Breast epithelium (tissue), 3 donors: ENCODE results near the gene UQCRH.
A peak's percentile ranks its signal among the peaks of the same experiment; 100 is the strongest.

Source experiments
- POLR2A ChIP-seq: fragments of 450-650 bp; IDR thresholded peaks from one replicate; pipeline ENCODE4 v1.6.1; 2016; ENCODE audit warnings: antibody characterized with exemption, mild to moderate bottlenecking, moderate library complexity
- POLR2AphosphoS5 ChIP-seq, 3 donors: sonication (generic); formaldehyde crosslinking; IDR thresholded peaks; one replicate each; pipeline ENCODE4 v1.6.1; 2017; ENCODE audit warnings: antibody characterized with exemption in 3 of 3
- TF ChIP-seq, protein P1 (sequence below), 3 donors: fragments of 450-650 bp; IDR thresholded peaks; one replicate each; pipeline ENCODE4 v1.5.1; 2016 to 2017; ENCODE audit warnings: antibody characterized with exemption in 3 of 3, mild to moderate bottlenecking in 3 of 3, moderate library complexity in 3 of 3

GRCh38 chr1:46303038-46303871, at the start of gene UQCRH, which contains the start of gene LRRC41:
- TF ChIP-seq, protein P1, sequence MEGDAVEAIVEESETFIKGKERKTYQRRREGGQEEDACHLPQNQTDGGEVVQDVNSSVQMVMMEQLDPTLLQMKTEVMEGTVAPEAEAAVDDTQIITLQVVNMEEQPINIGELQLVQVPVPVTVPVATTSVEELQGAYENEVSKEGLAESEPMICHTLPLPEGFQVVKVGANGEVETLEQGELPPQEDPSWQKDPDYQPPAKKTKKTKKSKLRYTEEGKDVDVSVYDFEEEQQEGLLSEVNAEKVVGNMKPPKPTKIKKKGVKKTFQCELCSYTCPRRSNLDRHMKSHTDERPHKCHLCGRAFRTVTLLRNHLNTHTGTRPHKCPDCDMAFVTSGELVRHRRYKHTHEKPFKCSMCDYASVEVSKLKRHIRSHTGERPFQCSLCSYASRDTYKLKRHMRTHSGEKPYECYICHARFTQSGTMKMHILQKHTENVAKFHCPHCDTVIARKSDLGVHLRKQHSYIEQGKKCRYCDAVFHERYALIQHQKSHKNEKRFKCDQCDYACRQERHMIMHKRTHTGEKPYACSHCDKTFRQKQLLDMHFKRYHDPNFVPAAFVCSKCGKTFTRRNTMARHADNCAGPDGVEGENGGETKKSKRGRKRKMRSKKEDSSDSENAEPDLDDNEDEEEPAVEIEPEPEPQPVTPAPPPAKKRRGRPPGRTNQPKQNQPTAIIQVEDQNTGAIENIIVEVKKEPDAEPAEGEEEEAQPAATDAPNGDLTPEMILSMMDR (IDR thresholded peaks at IDR 0.05), result no peak
- TF ChIP-seq POLR2A (peak; percentile 86), POLR2AphosphoS5 (IDR thresholded peaks at IDR 0.05) (peak; percentile 98 to 99 (median 98))
